ENCODE data around the gene AHRR. TPM values are rescaled to one million over a fixed set of nuclear protein-coding genes. Genes with fewer than 3 reads are reported as not detected.

The AHRR gene
- total RNA-seq, 1 experiment from 2014 or later = 1.9 TPM

- no peak overlapping the region for H2AFZ ChIP-seq (ENCODE audit: low read length)
- no peaks in the 10 kb centered on the region for H3K36me3 ChIP-seq (ENCODE audit: low read depth, low read length)
- no peaks in the 10 kb centered on the region for H3F3A ChIP-seq (ENCODE audit: low read length, unreplicated experiment)
- ChIA-PET CTCF (no interaction called here), POLR2A (ENCODE audit: unreplicated experiment) (no interaction called here)
- H3K4me3 ChIP-seq (ENCODE audit: low read length) = no peak overlapping the region
- H3K27me3 ChIP-seq (ENCODE audit: low read length) = no peaks in the 10 kb centered on the region
- no peaks in the 10 kb centered on the region for H4K20me1 ChIP-seq (ENCODE audit: low read length)
- DNase-seq = peak; percentile 48
- no peaks in the 10 kb centered on the region for H3K9me3 ChIP-seq (ENCODE audit: low read length)
- H3K4me2 ChIP-seq (ENCODE audit: low read length) = no peak overlapping the region
- H3K4me1 ChIP-seq (ENCODE audit: insufficient read depth, low read length) = peaks cover 9% of the 10 kb centered on the region
- ATAC-seq = no peak
- H3K9ac ChIP-seq (ENCODE audit: low read length) = no peak overlapping the region
- H3K79me2 ChIP-seq (ENCODE audit: low read length) = no peaks in the 10 kb centered on the region
- no TSS peak for BruUV-seq (replicated peaks)
- intact Hi-C loops (cut with micrococcal nuclease) = no loop called here
- TF ChIP-seq CTCF (conservative IDR thresholded peaks at IDR 0.05; ENCODE audit: low read depth, low read length) (no peak), EZH2phosphoT487 (IDR thresholded peaks at IDR 0.05; ENCODE audit: borderline replicate concordance, low read length) (no peak), EZH2 (IDR thresholded peaks at IDR 0.05; ENCODE audit: low read length, unreplicated experiment) (no peak)
- H3K27ac ChIP-seq (ENCODE audit: low read length) = no peak overlapping the region
- H3K9me2 ChIP-seq (replicated peaks; ENCODE audit: low read length) = no peaks in the 10 kb centered on the region
Observed at GRCh38 chr5:392431-392988, 71.0 kb downstream of the AHRR start.

GRCh38 chr5:393846-394275 is 72.3 kb downstream of the AHRR start:
- Histone ChIP-seq H3K4me1 (ENCODE audit: insufficient read depth, low read length) (peaks cover 9% of the 10 kb centered on the region), H3K9me3 (ENCODE audit: low read length) (no peaks in the 10 kb centered on the region), H3K79me2 (ENCODE audit: low read length) (no peaks in the 10 kb centered on the region), H3K27me3 (ENCODE audit: low read length) (no peaks in the 10 kb centered on the region), H3K27ac (ENCODE audit: low read length) (no peak overlapping the region), H3K4me2 (ENCODE audit: low read length) (no peak overlapping the region), H2AFZ (ENCODE audit: low read length) (no peak overlapping the region), H4K20me1 (ENCODE audit: low read length) (no peaks in the 10 kb centered on the region), H3K9me2 (replicated peaks; ENCODE audit: low read length) (no peaks in the 10 kb centered on the region), H3K36me3 (ENCODE audit: low read depth, low read length) (no peaks in the 10 kb centered on the region), H3K9ac (ENCODE audit: low read length) (no peak overlapping the region), H3F3A (ENCODE audit: low read length, unreplicated experiment) (no peaks in the 10 kb centered on the region), H3K4me3 (ENCODE audit: low read length) (no peak overlapping the region)
- POLR2A ChIA-PET (ENCODE audit: unreplicated experiment) = no interaction called here
- TF ChIP-seq EZH2 (IDR thresholded peaks at IDR 0.05; ENCODE audit: low read length, unreplicated experiment) = no peak
- no peak for TF ChIP-seq CTCF (conservative IDR thresholded peaks at IDR 0.05; ENCODE audit: low read depth, low read length)
- no peak for TF ChIP-seq EZH2phosphoT487 (IDR thresholded peaks at IDR 0.05; ENCODE audit: borderline replicate concordance, low read length)
- no TSS peak for BruUV-seq (replicated peaks)
- intact Hi-C loops (cut with micrococcal nuclease) = no loop called here
- CTCF ChIA-PET = no interaction called here
- no peak for ATAC-seq
- DNase-seq = no peak

- H3K36me3 ChIP-seq (ENCODE audit: low read depth, low read length) = no peaks in the 10 kb centered on the region
- POLR2A ChIA-PET (ENCODE audit: unreplicated experiment) = no interaction called here
- H3K27ac ChIP-seq (ENCODE audit: low read length) = no peak overlapping the region
- no peaks in the 10 kb centered on the region for H3K9me2 ChIP-seq (replicated peaks; ENCODE audit: low read length)
- BruUV-seq (replicated peaks) = no TSS peak
- no peaks in the 10 kb centered on the region for H3K9me3 ChIP-seq (ENCODE audit: low read length)
- H2AFZ ChIP-seq (ENCODE audit: low read length) = no peak overlapping the region
- DNase-seq (no peak), ATAC-seq (no peak)
- no peak overlapping the region for H3K4me3 ChIP-seq (ENCODE audit: low read length)
- H4K20me1 ChIP-seq (ENCODE audit: low read length) = no peaks in the 10 kb centered on the region
- H3K4me1 ChIP-seq (ENCODE audit: insufficient read depth, low read length) = peaks cover 9% of the 10 kb centered on the region
- no peak overlapping the region for H3K4me2 ChIP-seq (ENCODE audit: low read length)
- TF ChIP-seq EZH2 (IDR thresholded peaks at IDR 0.05; ENCODE audit: low read length, unreplicated experiment) (no peak), CTCF (conservative IDR thresholded peaks at IDR 0.05; ENCODE audit: low read depth, low read length) (no peak), EZH2phosphoT487 (IDR thresholded peaks at IDR 0.05; ENCODE audit: borderline replicate concordance, low read length) (no peak)
- CTCF ChIA-PET = no interaction called here
- H3K27me3 ChIP-seq (ENCODE audit: low read length) = no peaks in the 10 kb centered on the region
- intact Hi-C loops (cut with micrococcal nuclease) = no loop called here
- no peaks in the 10 kb centered on the region for H3K79me2 ChIP-seq (ENCODE audit: low read length)
- H3K9ac ChIP-seq (ENCODE audit: low read length) = no peak overlapping the region
- no peaks in the 10 kb centered on the region for H3F3A ChIP-seq (ENCODE audit: low read length, unreplicated experiment)
Observed at GRCh38 chr5:394671-395155, 73.2 kb downstream of the AHRR start.
